ENCODE results near the gene THBS2. TPM values are rescaled to one million over a fixed set of nuclear protein-coding genes. Genes with fewer than 3 reads are reported as not detected.

The THBS2 gene
- total RNA-seq, 3 donors from 2014 or later (not counting 1 experiment from before 2014, with no cell fraction given), result not detected

DNA sequence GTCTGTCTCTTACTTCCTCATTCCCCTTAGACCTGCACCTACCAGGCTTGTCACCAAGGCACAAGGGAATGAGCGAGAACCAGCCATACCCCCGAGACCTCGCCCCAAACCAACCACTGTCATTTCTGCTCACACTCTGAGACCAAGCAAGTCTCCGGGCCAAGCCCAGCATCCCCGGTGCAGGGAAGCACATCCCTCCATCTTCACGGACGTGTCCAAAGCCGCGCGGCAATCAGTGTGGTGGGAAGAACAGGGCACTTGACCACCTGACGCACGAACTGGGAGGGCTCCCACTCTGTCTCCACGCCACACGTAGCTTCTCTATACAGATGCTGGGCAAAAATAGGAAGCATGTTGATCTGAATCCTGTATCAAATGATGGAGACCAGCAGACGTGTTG is 28.4 kb upstream of the THBS2 start:
- H3K9me3 Mint-ChIP-seq, result no peaks in the 10 kb centered on the region
- no peaks in the 10 kb centered on the region for H3K4me1 Mint-ChIP-seq
- intact Hi-C loops (cut with micrococcal nuclease), result no loop called here
- H3K36me3 Mint-ChIP-seq, result no peaks in the 10 kb centered on the region
- no peaks in the 10 kb centered on the region for H3K36me3 ChIP-seq (ENCODE audit: control insufficient read depth, insufficient read depth, low read length)
- H3K4me3 Mint-ChIP-seq, result no peak overlapping the region
- no peaks in the 10 kb centered on the region for H3K27me3 Mint-ChIP-seq (ENCODE audit: low read depth in 2 of 2)
- H3K9me3 ChIP-seq (ENCODE audit: control insufficient read depth, insufficient read depth, low read length), result no peaks in the 10 kb centered on the region
- no peak overlapping the region for H3K27ac ChIP-seq (ENCODE audit: low read length)
- no peaks in the 10 kb centered on the region for H3K27me3 ChIP-seq (ENCODE audit: control insufficient read depth, insufficient read depth, low read length)
- H3K4me3 ChIP-seq (ENCODE audit: low read length), result no peak overlapping the region
- no peak for ATAC-seq
- 91% methylated on average over 15 of the region's 15 CpGs for WGBS (ENCODE audit: insufficient coverage)
- no peak for DNase-seq
- TF ChIP-seq, protein P1, sequence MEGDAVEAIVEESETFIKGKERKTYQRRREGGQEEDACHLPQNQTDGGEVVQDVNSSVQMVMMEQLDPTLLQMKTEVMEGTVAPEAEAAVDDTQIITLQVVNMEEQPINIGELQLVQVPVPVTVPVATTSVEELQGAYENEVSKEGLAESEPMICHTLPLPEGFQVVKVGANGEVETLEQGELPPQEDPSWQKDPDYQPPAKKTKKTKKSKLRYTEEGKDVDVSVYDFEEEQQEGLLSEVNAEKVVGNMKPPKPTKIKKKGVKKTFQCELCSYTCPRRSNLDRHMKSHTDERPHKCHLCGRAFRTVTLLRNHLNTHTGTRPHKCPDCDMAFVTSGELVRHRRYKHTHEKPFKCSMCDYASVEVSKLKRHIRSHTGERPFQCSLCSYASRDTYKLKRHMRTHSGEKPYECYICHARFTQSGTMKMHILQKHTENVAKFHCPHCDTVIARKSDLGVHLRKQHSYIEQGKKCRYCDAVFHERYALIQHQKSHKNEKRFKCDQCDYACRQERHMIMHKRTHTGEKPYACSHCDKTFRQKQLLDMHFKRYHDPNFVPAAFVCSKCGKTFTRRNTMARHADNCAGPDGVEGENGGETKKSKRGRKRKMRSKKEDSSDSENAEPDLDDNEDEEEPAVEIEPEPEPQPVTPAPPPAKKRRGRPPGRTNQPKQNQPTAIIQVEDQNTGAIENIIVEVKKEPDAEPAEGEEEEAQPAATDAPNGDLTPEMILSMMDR (IDR thresholded peaks at IDR 0.05), result no peak
- H3K27ac Mint-ChIP-seq, result no peak overlapping the region
- no peaks in the 10 kb centered on the region for H3K4me1 ChIP-seq (ENCODE audit: control insufficient read depth, insufficient read depth, low read length)

DNA sequence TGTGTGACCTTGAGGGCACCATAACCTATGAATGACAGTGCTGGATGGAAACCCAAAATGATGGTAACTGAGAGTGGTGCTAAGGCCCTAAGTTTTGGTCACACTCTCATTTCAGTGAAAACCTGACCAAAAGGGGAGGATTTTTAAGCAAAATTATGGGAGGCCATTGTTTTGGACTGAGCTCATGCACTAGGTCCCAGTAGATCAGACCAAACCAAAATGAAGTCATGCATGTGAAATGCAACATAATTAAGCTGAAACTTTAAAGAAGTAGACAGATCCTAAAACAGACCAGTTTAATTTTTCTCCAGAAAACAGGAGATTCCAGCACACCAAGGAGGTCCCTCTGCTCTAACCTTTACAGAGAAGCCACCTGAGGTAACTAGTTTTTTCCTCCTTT is 24.0 kb upstream of the THBS2 start:
- Mint-ChIP-seq H3K36me3 (no peaks in the 10 kb centered on the region), H3K4me1 (no peaks in the 10 kb centered on the region), H3K4me3 (no peak overlapping the region), H3K9me3 (no peaks in the 10 kb centered on the region), H3K27ac (no peak overlapping the region), H3K27me3 (ENCODE audit: low read depth in 2 of 2) (no peaks in the 10 kb centered on the region)
- no peak for ATAC-seq
- no peaks in the 10 kb centered on the region for H3K27me3 ChIP-seq (ENCODE audit: control insufficient read depth, insufficient read depth, low read length)
- no peaks in the 10 kb centered on the region for H3K36me3 ChIP-seq (ENCODE audit: control insufficient read depth, insufficient read depth, low read length)
- no peaks in the 10 kb centered on the region for H3K9me3 ChIP-seq (ENCODE audit: control insufficient read depth, insufficient read depth, low read length)
- intact Hi-C loops (cut with micrococcal nuclease), result no loop called here
- H3K27ac ChIP-seq (ENCODE audit: low read length), result no peak overlapping the region
- no peak for DNase-seq
- no peak overlapping the region for H3K4me3 ChIP-seq (ENCODE audit: low read length)
- TF ChIP-seq, protein P1 (IDR thresholded peaks at IDR 0.05), result no peak
- no peaks in the 10 kb centered on the region for H3K4me1 ChIP-seq (ENCODE audit: control insufficient read depth, insufficient read depth, low read length)

DNA sequence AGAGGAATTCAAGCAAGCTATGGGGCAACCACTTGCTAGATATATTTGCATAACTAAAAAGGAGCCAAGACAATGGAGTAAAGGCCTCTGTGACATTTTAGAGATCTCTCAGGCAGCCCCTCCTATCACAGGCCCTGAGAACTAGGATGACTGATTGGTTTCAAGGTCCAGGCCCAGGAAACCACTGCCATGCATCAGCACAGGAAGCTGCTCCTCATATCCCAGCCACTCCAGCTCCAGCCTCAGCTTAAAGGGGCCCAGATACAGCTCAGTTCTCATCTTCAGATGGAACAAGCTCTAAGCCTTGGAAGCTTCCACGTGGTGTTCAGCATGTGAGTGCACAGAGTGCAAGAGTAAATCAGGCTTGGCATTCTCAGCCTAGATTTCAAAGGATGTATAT is 21.1 kb upstream of the THBS2 start:
- Mint-ChIP-seq H3K27ac (no peak overlapping the region), H3K4me1 (no peaks in the 10 kb centered on the region), H3K27me3 (ENCODE audit: low read depth in 2 of 2) (peaks cover 10 to 21% of the 10 kb centered on the region in 2 donors), H3K9me3 (no peaks in the 10 kb centered on the region), H3K4me3 (no peak overlapping the region), H3K36me3 (no peaks in the 10 kb centered on the region)
- Histone ChIP-seq H3K9me3 (ENCODE audit: control insufficient read depth, insufficient read depth, low read length) (no peaks in the 10 kb centered on the region), H3K4me1 (ENCODE audit: control insufficient read depth, insufficient read depth, low read length) (no peaks in the 10 kb centered on the region), H3K36me3 (ENCODE audit: control insufficient read depth, insufficient read depth, low read length) (no peaks in the 10 kb centered on the region), H3K4me3 (ENCODE audit: low read length) (no peak overlapping the region), H3K27ac (ENCODE audit: low read length) (no peak overlapping the region), H3K27me3 (ENCODE audit: control insufficient read depth, insufficient read depth, low read length) (no peaks in the 10 kb centered on the region)
- WGBS (ENCODE audit: insufficient coverage), result 60% methylated on average over 1 of the region's 1 CpG
- ATAC-seq (no peak), DNase-seq (no peak)
- intact Hi-C loops (cut with micrococcal nuclease), result no loop called here
- TF ChIP-seq, protein P1 (IDR thresholded peaks at IDR 0.05), result no peak

DNA sequence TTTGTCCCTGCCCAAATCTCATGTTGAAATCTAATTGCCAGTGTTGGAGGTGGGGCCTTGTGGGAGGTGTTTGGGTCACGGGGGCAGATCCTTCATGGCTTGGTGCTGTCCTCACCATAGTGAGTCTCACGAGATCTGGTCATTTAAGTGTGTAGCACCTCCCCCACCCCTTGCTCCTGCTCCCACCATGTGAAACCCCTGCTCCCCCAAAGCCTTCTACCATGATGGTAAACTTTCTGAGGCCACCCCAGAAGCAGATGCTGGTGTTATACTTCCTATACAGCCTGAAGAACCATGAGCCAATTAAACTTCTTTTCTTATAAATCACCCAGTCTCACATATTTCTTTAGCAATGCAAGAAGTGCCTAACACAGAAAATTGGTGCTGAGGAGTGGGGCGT is 19.9 kb upstream of the THBS2 start:
- no peak overlapping the region for H3K4me3 ChIP-seq (ENCODE audit: low read length)
- peaks cover 10 to 28% of the 10 kb centered on the region in 2 donors for H3K27me3 Mint-ChIP-seq (ENCODE audit: low read depth in 2 of 2)
- no peaks in the 10 kb centered on the region for H3K9me3 ChIP-seq (ENCODE audit: control insufficient read depth, insufficient read depth, low read length)
- ATAC-seq (no peak), DNase-seq (no peak)
- H3K4me1 ChIP-seq (ENCODE audit: control insufficient read depth, insufficient read depth, low read length), result no peaks in the 10 kb centered on the region
- TF ChIP-seq, protein P1 (IDR thresholded peaks at IDR 0.05), result no peak
- no peaks in the 10 kb centered on the region for H3K9me3 Mint-ChIP-seq
- WGBS (ENCODE audit: insufficient coverage), result 89% methylated on average over 3 of the region's 3 CpGs
- H3K27ac ChIP-seq (ENCODE audit: low read length), result no peak overlapping the region
- no peaks in the 10 kb centered on the region for H3K4me1 Mint-ChIP-seq
- H3K36me3 ChIP-seq (ENCODE audit: control insufficient read depth, insufficient read depth, low read length), result no peaks in the 10 kb centered on the region
- H3K36me3 Mint-ChIP-seq, result no peaks in the 10 kb centered on the region
- H3K4me3 Mint-ChIP-seq, result no peak overlapping the region
- H3K27ac Mint-ChIP-seq, result no peak overlapping the region
- H3K27me3 ChIP-seq (ENCODE audit: control insufficient read depth, insufficient read depth, low read length), result no peaks in the 10 kb centered on the region
- intact Hi-C loops (cut with micrococcal nuclease), result no loop called here

Measured in natural killer cell (primary cell).